Right renal cortex interstitium (tissue), 3 donors: Measurements from ENCODE around the gene FBN3. TPM values are rescaled to one million over a fixed set of nuclear protein-coding genes. Genes with fewer than 3 reads are reported as not detected.
"Not testable (repeated sequence)": the region's sequence is repeated elsewhere in the genome, so short reads cannot be mapped to it uniquely, and the experiment has no call there.

Experiments
- DNase-seq, 3 donors: peaks; one replicate each; pipeline ENCODE4 v3.0.0-alpha.2; 2013; ENCODE audit warnings: low read depth in 3 of 3, low spot score in 2 of 3
- polyA plus RNA-seq, 3 donors: library from polyadenylated mRNA; unstranded; fragments of 120-200 nt; gene quantifications; one replicate each; pipeline ENCODE4 v1.2.1, GENCODE V29; 2013; ENCODE audit not compliant: insufficient read length in 3 of 3

Gene FBN3
- polyA plus RNA-seq, 3 donors = 29.8 to 33.9 (median 31.6) TPM

- DNase-seq = no peak
These were observed 83.5 kb downstream of the FBN3 start for GRCh38 chr19:8065875-8066261.

DNA sequence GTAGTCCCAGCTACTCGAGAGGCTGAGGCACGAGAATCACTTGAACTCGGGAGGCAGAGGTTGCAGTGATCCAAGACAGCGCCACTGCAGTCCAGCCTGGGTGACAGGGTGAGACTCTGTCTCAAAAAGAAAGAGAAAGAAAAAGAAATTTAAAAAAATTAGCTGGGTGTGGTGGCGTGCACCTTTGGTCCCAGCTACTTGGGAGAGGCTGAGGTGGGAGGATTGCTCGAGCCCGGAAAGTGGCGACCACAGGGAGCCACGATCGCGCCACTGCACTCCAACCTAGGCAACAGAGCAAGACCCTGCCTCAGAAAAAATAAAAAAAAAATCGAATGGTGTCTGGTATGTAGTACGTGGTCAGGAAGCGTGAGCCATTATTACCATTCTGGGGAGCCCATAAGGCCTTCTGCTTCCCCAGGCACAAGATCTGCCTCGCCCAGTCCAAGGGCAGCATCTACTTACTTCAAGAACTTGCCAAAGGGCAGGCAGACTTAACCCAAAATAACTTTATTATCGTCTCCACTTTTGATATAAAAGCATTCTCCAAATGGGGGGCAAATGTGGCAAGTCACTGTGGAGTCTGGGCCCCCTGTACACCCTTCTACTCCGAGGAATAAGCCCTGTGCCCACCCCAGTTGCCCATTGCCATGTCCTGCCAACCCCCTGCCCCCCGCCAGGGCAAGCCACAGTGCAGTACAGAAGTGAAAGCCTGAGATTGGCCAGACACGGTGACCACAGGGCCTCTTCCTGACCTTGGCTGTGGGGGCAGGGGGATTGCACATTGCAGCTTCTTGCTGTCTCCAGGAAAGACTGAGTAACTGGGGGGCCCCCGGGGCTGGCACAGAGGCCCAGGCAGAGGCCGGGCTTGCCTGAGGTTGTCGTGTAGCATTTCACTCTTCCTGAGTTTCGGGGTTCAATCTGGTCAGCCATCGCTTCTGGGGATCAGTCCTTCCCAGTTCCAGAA, 84.2 kb downstream of the FBN3 start:
- DNase-seq = no peak

DNA sequence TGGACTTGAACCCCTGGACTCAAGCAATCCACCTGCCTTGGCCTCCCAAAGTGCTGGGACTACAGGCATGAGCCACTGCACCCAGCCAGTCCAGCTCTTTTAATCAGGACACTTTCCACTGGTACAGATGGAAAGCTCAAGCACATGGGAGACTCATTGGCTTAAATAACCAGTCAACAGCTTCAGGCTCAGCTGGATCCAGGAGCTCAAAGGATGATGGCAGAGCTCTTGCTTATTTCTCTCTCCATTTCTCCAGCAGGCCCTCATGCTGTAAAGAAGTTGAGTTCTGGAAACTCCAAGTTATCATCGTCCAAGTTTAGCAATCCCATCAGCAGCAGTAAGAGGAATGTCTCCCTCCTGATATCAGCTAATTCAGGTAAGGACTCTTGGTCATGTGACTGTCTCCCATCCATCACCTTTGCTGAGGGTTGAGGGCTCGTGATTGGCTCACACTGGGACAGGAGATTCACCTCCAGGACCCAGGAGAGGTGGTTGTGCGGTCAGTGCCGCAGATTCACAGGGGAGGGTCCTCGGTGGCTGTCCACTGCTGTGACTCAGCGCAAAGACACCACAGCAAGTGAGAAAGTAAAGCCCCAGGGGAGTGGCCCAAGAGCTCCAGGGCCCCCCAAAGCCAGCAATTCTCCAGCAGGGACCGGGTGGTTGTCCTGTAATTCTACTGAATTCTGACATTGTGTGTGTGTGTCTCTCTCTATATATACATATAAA, 91.7 kb downstream of the FBN3 start:
- no peak for DNase-seq

GRCh38 chr19:8056533-8056932, 92.9 kb downstream of the FBN3 start:
- no peak for DNase-seq

- no peak for DNase-seq
These were observed 95.2 kb downstream of the FBN3 start for GRCh38 chr19:8054169-8054568.

- no peak for DNase-seq
These were observed 96.9 kb downstream of the FBN3 start, which contains the start of gene CCL25 for GRCh38 chr19:8052464-8052859. Gene CCL25 (plus strand): TSS chr19:8052760. CDS start chr19:8053050, 290 bp downstream.

DNA sequence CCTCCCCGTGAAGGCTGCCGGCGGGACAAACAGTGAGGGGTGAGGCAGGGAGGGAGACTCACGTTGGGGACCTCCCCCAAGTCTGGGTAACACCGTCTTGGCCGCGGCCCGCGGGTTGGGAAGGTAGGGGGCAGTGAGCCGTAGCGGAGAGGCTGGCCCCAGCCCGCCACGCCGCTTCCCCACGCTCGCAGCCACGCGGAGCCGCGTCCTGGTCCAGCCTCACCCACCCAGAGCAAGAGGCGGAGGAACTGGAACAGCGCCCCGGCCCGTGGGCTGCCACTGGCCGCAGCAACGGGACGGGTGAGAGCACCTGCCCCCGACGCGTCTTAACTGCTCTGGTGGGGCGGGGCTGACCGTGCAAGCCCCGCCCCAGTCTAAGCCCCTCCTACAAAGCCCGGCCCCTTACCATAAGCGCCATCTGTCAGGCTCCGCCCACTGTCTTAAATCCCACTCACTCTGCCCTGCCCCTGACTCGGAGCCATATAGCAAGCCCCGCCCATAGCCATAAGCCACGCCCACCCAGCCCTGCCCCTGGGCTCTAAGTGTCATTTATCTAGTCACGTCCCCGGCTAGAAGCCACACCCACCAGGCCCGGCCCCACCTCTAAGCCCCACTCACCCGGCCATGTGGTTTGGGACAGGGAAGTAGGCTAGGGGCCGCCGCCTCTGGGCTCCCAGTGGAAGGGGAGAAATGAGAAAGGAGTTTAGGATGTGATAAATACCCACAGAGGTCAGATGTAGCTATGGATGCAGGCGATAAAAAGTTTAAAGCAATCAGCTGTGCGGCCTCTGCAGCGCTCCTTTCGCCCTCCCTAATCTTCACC, 98.9 kb downstream of the FBN3 start:
- DNase-seq = peak; percentile 59 to 75 (median 71)

- DNase-seq = no peak
These were observed 102.7 kb downstream of the FBN3 start for GRCh38 chr19:8046569-8047165.

DNA sequence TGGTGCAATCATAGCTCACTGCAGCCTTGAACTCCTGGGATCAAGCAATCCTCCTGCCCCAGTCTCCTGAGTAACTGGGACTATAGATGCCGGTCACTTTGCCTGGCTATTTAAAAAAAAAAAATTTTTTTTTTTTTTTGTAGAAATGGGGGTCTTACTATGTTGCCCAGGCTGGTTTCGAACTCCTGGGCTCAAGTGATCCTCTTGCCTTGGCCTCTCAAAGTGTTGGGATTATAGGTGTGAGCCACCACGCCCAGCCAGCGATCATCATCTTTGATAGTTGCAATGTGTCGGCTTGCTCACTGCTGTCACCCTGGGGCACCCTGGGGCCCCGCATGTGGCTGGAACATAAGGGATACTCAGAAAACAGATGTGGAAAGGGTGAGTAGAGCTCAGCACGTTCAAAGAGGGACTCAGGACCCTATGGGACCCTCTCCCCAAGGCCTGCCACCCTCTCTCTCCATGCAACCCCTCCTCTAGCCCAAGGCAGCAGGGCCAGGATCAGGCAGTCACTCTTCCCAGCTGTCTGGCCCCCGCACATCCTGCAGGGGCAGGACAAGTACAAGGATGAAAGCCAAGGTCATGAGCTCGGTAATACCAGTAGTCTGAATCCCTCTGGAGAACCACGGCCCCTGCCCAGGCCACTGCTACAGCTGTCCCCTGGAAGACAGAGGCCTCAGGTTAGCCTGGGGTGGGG, 103.4 kb downstream of the FBN3 start:
- DNase-seq = no peak

DNA sequence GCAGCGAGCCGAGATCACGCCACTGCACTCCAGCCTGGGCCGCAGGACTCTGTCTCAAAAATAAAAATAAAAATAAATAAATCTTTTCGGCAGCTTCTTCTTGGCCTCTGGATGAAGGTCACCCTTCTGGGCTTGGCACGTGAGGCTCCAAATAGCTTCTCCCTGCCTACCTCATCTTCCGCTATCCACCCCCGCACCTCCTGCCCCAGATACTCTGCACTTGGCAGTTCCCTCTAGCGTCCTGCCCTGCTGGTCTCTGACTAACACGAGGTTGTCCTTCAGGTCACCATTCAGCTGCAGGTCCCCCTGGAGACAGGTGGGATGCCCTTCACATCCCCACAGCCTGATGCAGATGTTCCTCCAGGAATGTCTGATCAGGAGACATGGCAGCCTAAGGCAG, 105.4 kb downstream of the FBN3 start:
- no peak for DNase-seq

DNA sequence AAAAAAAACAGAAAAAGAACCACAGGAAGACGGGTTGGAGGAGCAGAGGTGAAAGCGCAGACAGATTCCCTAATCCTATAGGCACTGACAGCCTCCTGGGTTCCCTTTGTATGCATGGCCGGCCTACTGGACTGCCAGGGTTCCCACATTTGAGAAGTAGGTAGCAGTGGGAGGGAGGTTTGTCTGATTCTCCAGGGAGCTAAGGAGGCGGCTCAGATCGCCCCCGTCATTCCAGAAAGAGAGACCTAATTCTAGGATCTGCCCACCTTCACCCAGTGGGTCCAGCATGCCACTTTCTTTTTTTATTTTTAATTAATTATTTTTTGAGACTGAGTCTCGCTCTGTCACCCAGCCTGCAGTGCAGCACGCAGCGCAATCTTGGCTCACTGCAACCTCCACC, 106.5 kb downstream of the FBN3 start:
- DNase-seq = no peak

GRCh38 chr19:8041531-8041931, 107.9 kb downstream of the FBN3 start:
- DNase-seq = no peak

GRCh38 chr19:8039231-8039630, 110.2 kb downstream of the FBN3 start:
- DNase-seq = no peak

GRCh38 chr19:8038815-8039214, 110.6 kb downstream of the FBN3 start:
- no peak for DNase-seq

- DNase-seq = no peak
These were observed 112.8 kb downstream of the FBN3 start for GRCh38 chr19:8036434-8037099.

- DNase-seq = no peak
These were observed 115.2 kb downstream of the FBN3 start for GRCh38 chr19:8034178-8034525.

- DNase-seq = not testable (repeated sequence)
These were observed 115.9 kb downstream of the FBN3 start for GRCh38 chr19:8033287-8034177.

- DNase-seq = no peak
These were observed 118.4 kb downstream of the FBN3 start for GRCh38 chr19:8030960-8031359.
